GM12878 (cell line): ENCODE measurements around the gene IL1R2. TPM values are rescaled to one million over a fixed set of nuclear protein-coding genes. Genes with fewer than 3 reads are reported as not detected.

Experiments
- ATAC-seq: fragments of 200-7000 bp; cut with Tn5 transposase; 3 replicates; pipeline ENCODE4 v1.9.1; 2020; ENCODE audit warnings: mild to moderate bottlenecking, moderate library complexity
- BruUV-seq: library from RNA; stranded (reverse); fragments of 400-500 nt; replicated peaks from 2 replicates; lab custom pipeline; 2021; lab: Mats Ljungman, UMichigan
- CTCF ChIA-PET: fragments of 300-600 bp; sonication (Branson Sonifier 250); formaldehyde crosslinking; extraction: SDS; loops from one replicate; lab custom pipeline; 2021; ENCODE audit warnings: inconsistent platforms; lab: Yijun Ruan, JAX
- POLR2A ChIA-PET: fragments of 350-600 bp; formaldehyde crosslinking; extraction: SDS; loops from one replicate; lab custom pipeline; 2021; ENCODE audit warnings: inconsistent platforms; lab: Charles Lee
- RAD21 ChIA-PET: fragments of 300-600 bp; sonication (Branson Sonifier 250); formaldehyde crosslinking; loops from one replicate; lab custom pipeline; 2023; ENCODE audit warnings: antibody characterized with exemption; ENCODE audit not compliant: unreplicated experiment; lab: Charles Lee
- SMC1A ChIA-PET: fragments of 300-600 bp; sonication (Branson Sonifier 250); formaldehyde crosslinking; loops from one replicate; lab custom pipeline; 2023; ENCODE audit not compliant: unreplicated experiment, uncharacterized antibody; lab: Charles Lee
- DNase-seq: peaks from one replicate; pipeline ENCODE4 v3.0.0-alpha.2; 2011; ENCODE audit warnings: low read depth, low spot score
- FAIRE-seq: peaks from 3 replicates; lab custom pipeline; 2011; peaks lifted over from hg19 to GRCh38; lab: Jason Lieb, UNC
- H2AFZ ChIP-seq: 2 replicates; pipeline ENCODE4 v1.6.0; 2011; ENCODE audit warnings: low read depth, low read length, control low read depth; ENCODE audit not compliant: control insufficient read depth
- H3K27ac ChIP-seq: 2 replicates; pipeline ENCODE4 v1.5.1; 2011; ENCODE audit warnings: control low read depth; ENCODE audit not compliant: control insufficient read depth, insufficient read depth
- H3K27me3 ChIP-seq, 2 experiments: replicated peaks in 1 of 2; 2 replicates each; pipeline versions ENCODE4 v1.6.0 to v1.6.1; 2011; ENCODE audit warnings: low read length in 1 of 2; ENCODE audit not compliant: control insufficient read depth in 2 of 2, insufficient read depth in 2 of 2
- H3K36me3 ChIP-seq, 2 experiments: 2 replicates each; pipeline ENCODE4 v1.5.1; 2011; ENCODE audit warnings: low read length in 1 of 2; ENCODE audit not compliant: control insufficient read depth in 2 of 2, insufficient read depth in 2 of 2
- H3K4me1 ChIP-seq: 2 replicates; pipeline ENCODE4 v1.6.1; 2011; ENCODE audit warnings: mild to moderate bottlenecking, low read length, moderate library complexity, mixed read lengths; ENCODE audit not compliant: control insufficient read depth, insufficient read depth
- H3K4me2 ChIP-seq: 2 replicates; pipeline ENCODE4 v1.6.0; 2011; ENCODE audit warnings: control low read depth; ENCODE audit not compliant: control insufficient read depth, insufficient read depth
- H3K4me3 ChIP-seq: fragments of 200-600 bp; sonication (generic); 2 replicates; pipeline ENCODE4 v1.5.1; 2016
- H3K79me2 ChIP-seq: 2 replicates; pipeline ENCODE4 v1.6.0; 2011; ENCODE audit warnings: low read length; ENCODE audit not compliant: control insufficient read depth, insufficient read depth
- H3K9ac ChIP-seq: 2 replicates; pipeline ENCODE4 v1.8.0; 2011; ENCODE audit warnings: low read length, control low read depth, mixed read lengths; ENCODE audit not compliant: control insufficient read depth, insufficient read depth
- H3K9me3 ChIP-seq: replicated peaks from 3 replicates; pipeline ENCODE4 v1.5.1; 2011; ENCODE audit warnings: mild to moderate bottlenecking, low read length; ENCODE audit not compliant: control insufficient read depth, insufficient read depth
- H4K20me1 ChIP-seq: 2 replicates; pipeline ENCODE4 v1.6.0; 2011; ENCODE audit not compliant: control insufficient read depth, insufficient read depth
- CUX1 ChIP-seq: IDR thresholded peaks from 2 replicates; pipeline ENCODE4 v1.6.1; 2012; ENCODE audit warnings: improper control_type of control experiment, low read depth, low read length; ENCODE audit not compliant: insufficient replicate concordance
- E2F4 ChIP-seq: IDR thresholded peaks from 2 replicates; pipeline ENCODE4 v1.6.1; 2012; ENCODE audit warnings: low read depth, low read length, improper control_type of control experiment
- LARP7 ChIP-seq: fragments of 450-650 bp; IDR thresholded peaks from 2 replicates; pipeline ENCODE4 v1.6.1; 2017; ENCODE audit warnings: mild to moderate bottlenecking
- MYB ChIP-seq: fragments of 150-350 bp; IDR thresholded peaks from 2 replicates; pipeline ENCODE4 v1.6.1; 2014; ENCODE audit warnings: mild to moderate bottlenecking, low read depth, low read length, borderline replicate concordance
- NR2C1 ChIP-seq: fragments of 450-650 bp; IDR thresholded peaks from 2 replicates; pipeline ENCODE4 v1.6.1; 2017; ENCODE audit warnings: antibody characterized with exemption, mild to moderate bottlenecking, moderate library complexity
- RCOR1 ChIP-seq: conservative IDR thresholded peaks from 2 replicates; pipeline ENCODE4 v1.6.1; 2012; ENCODE audit warnings: low read depth, low read length, improper control_type of control experiment
- SUPT20H ChIP-seq: IDR thresholded peaks from 2 replicates; pipeline ENCODE4 v1.6.1; 2011; ENCODE audit warnings: low read depth, mild to moderate bottlenecking, low read length, moderate library complexity, borderline replicate concordance; ENCODE audit not compliant: control insufficient read depth
- ZNF592 ChIP-seq: fragments of 450-650 bp; IDR thresholded peaks from 2 replicates; pipeline ENCODE4 v1.6.1; 2017; ENCODE audit warnings: mild to moderate bottlenecking, moderate library complexity
- WGBS: methylation state at CpG from one replicate; pipeline ENCODE4 v1.1.6; 2016; ENCODE audit warnings: low lambda C conversion rate; ENCODE audit not compliant: insufficient replicate concordance, insufficient coverage; ENCODE audit errors: missing lambda C conversion rate; 5-methylcytosine and 5-hydroxymethylcytosine counted together
- in situ Hi-C: fragments of 300-500 bp; cut with MboI; formaldehyde crosslinking; loops from 9 replicates; pipeline ENCODE4 v1.14.3; 2018; ENCODE audit warnings: mixed read lengths
- intact Hi-C: fragments of 100-400 bp; cut with micrococcal nuclease; formaldehyde crosslinking; loops from one replicate; pipeline ENCODE4 v1.14.2; 2022; ENCODE audit not compliant: unreplicated experiment
- polyA plus RNA-seq, 11 experiments: library from polyadenylated mRNA; depleted of rRNA in 4 of 11; unstranded in 6 of 11; stranded (reverse) in 5 of 11; fragments of >200 nt; fragmentation: Nextera tagmentation in 4 of 11; fragmentation: Illumina TruSeq in 1 of 11; extraction: Ambion mirVana in 4 of 11; extraction: Trizol in 1 of 11; gene quantifications; 1 replicate in 1 of 11; 2 replicates in 10 of 11; pipeline versions ENCODE4 v1.2.1 to v1.2.3, GENCODE V29; 2011 to 2016; ENCODE audit warnings: inconsistent platforms in 2 of 11, missing spikeins in 2 of 11, low read depth in 1 of 11
- total RNA-seq, 4 experiments: library from RNA; depleted of rRNA in 3 of 4; stranded (reverse); fragments of >200 nt in 3 of 4; fragmentation: Illumina TruSeq in 1 of 4; extraction: Trizol in 1 of 4; gene quantifications; 2 replicates each; pipeline versions ENCODE4 v1.2.1 to v1.2.3, GENCODE V29; 2013 to 2021

The IL1R2 gene
- total and polyA plus RNA-seq, 10 of the 15 experiments (the other 5 are each of a cell fraction or from before 2014, with no cell fraction given), result 0.44 to 6.4 (median 0.62) TPM

DNA sequence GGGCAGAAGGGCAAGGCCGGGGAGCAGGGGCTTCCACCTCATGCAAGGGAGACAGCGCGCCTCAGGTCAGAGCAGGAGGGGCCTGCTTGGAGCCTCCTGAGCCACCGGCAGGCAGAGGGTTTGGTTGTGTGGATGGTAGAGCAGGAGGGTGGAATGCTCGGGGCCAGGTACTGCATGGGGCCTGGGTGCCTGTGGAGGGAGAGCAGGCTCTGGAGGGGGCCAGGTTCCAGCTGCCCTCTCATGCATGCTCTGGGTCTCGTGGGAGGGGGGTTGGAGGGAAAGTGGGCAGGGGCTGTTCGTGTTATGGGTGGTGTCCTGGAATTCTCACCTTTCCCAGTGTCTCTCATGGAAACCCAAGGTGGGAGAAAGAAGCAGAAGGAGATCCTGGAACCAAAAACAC, 3.2 kb upstream of the IL1R2 start:
- Histone ChIP-seq H3K4me3 (no peak overlapping the region), H3K27ac (no peak overlapping the region), H3K9ac (no peak overlapping the region), H3K9me3 (no peaks in the 10 kb centered on the region), H3K79me2 (no peaks in the 10 kb centered on the region), H4K20me1 (no peaks in the 10 kb centered on the region), H3K4me2 (no peak overlapping the region), H2AFZ (no peak overlapping the region), H3K27me3 (peaks cover 0 to 7% of the 10 kb centered on the region in 2 experiments; a peak in 1 of 4 replicates), H3K36me3 (no peaks in the 10 kb centered on the region), H3K4me1 (no peaks in the 10 kb centered on the region)
- intact Hi-C loops, result no loop called here
- DNase-seq (no peak), ATAC-seq (no peak), FAIRE-seq (no peak)
- POLR2A ChIA-PET, result no interaction called here
- RAD21 ChIA-PET, result no interaction called here
- TF ChIP-seq MYB (no peak), NR2C1 (no peak), CUX1 (no peak), RCOR1 (no peak), ZNF592 (no peak), SUPT20H (no peak), E2F4 (no peak), LARP7 (no peak)
- in situ Hi-C loops, result no loop called here
- SMC1A ChIA-PET, result interaction anchor here (1.1 to 2.8 kb wide), 3 partner anchors 18 to 104 kb away, joined by 3 to 18 read pairs (median 4); no protein-coding TSS in a partner anchor
- no TSS peak for BruUV-seq
- WGBS, result 37% methylated on average over 7 of the region's 7 CpGs
- CTCF ChIA-PET, result interaction anchor here (0.9 to 2.3 kb wide), 6 partner anchors 10 to 105 kb away, joined by 3 to 12 read pairs (median 4); no protein-coding TSS in a partner anchor
